Ovary (tissue), 9 donors: ENCODE results near the gene ZFP91. TPM values are rescaled to one million over a fixed set of nuclear protein-coding genes. Genes with fewer than 3 reads are reported as not detected.

Experiments used
- DNase-seq, 5 donors: peaks; one replicate each; pipeline ENCODE4 v3.0.0-alpha.2; 2019 to 2020
- H3K27ac ChIP-seq, 2 donors: fragments of 200-600 bp; one replicate each; pipeline versions ENCODE4 v1.5.1 to v1.8.0; 2019 to 2022
- H3K27me3 ChIP-seq: fragments of 200-600 bp; one replicate; pipeline ENCODE4 v1.8.0; 2022
- H3K36me3 ChIP-seq: fragments of 200-600 bp; sonication (generic); one replicate; pipeline ENCODE4 v1.5.1; 2019
- H3K4me1 ChIP-seq: one replicate; pipeline ENCODE4 v1.8.1; 2013; ENCODE audit warnings: mild to moderate bottlenecking, moderate library complexity; ENCODE audit not compliant: insufficient read depth
- H3K4me3 ChIP-seq: fragments of 200-600 bp; sonication (generic); one replicate; pipeline ENCODE4 v1.5.1; 2017
- H3K9me3 ChIP-seq, 2 donors: fragments of 200-600 bp in 1 of 2; sonication (generic) in 1 of 2; one replicate each; pipeline versions ENCODE4 v1.5.1 to v1.8.1; 2013 to 2019; ENCODE audit warnings: mild to moderate bottlenecking in 1 of 2, moderate library complexity in 1 of 2
- CTCF ChIP-seq, 3 donors: fragments of 450-650 bp in 2 of 3; fragments of 200-600 bp in 1 of 3; IDR thresholded peaks; one replicate each; pipeline versions ENCODE4 v1.5.1 to v1.8.0; 2016 to 2022; ENCODE audit warnings: antibody characterized with exemption in 3 of 3, mild to moderate bottlenecking in 1 of 3
- EP300 ChIP-seq: sonication (generic); formaldehyde crosslinking; IDR thresholded peaks from one replicate; pipeline ENCODE4 v1.6.1; 2017; ENCODE audit warnings: antibody characterized with exemption
- POLR2A ChIP-seq: fragments of 450-650 bp; IDR thresholded peaks from one replicate; pipeline ENCODE4 v1.6.1; 2017; ENCODE audit warnings: antibody characterized with exemption, mild to moderate bottlenecking, moderate library complexity
- WGBS, 3 donors: extraction: QIAGEN DNeasy Blood & Tissue Kit in 1 of 3; methylation state at CpG; one replicate each; pipeline versions ENCODE4 v1.1.5 to v1.1.7; 2013 to 2017; 5-methylcytosine and 5-hydroxymethylcytosine counted together
- intact Hi-C, 4 donors: fragments of 100-400 bp; cut with DNase I; formaldehyde crosslinking; loops; one replicate each; pipeline versions ENCODE4 v1.11.0 to v1.15.1; 2022 to 2023
- polyA plus RNA-seq, 2 donors: library from polyadenylated mRNA; stranded (reverse); fragments of 200-250 nt in 1 of 2; fragments of 350-450 nt in 1 of 2; fragmentation: Illumina TruSeq in 1 of 2; extraction: RNeasy Lipid Tissue Mini Kit (QIAGEN cat#74804) in 1 of 2; gene quantifications; one replicate each; pipeline ENCODE4 v1.2.3, GENCODE V29; 2013 to 2014
- total RNA-seq, 7 donors: library from RNA; depleted of rRNA in 2 of 7; stranded (reverse); fragments of >200 nt in 2 of 7; fragmentation: NEBNext Ultra II Directional in 3 of 7; extraction: Animal tissue kit (Norgen Biotek cat#: 25700) in 3 of 7; gene quantifications; one replicate each; pipeline versions ENCODE4 v1.1.0 to v1.2.4, GENCODE V29; 2016 to 2023
- donor health status: DM: no; HTN: no; CAD: no; lungs with moderate emphysema.
- donor health status: DM: no; HTN: no; CAD: no.
- donor health status: Bipolar disorder and iron deficiency.
- donor health status: DM: yes; HTN: yes; CAD: no.
- donor health status: DM: no; HTN: no; CAD: no.
- donor health status: DM: yes; HTN: yes; CAD: no.

Gene ZFP91
- total and polyA plus RNA-seq, 9 donors, result 19.7 to 55.6 (median 39.5) TPM

GRCh38 chr11:58591659-58592058, 12.8 kb downstream of the ZFP91 start:
- no peaks in the 10 kb centered on the region for H3K36me3 ChIP-seq
- DNase-seq, result no peak
- no peak overlapping the region for H3K4me3 ChIP-seq
- no peaks in the 10 kb centered on the region for H3K4me1 ChIP-seq
- H3K27ac ChIP-seq, result no peak overlapping the region
- WGBS, 3 donors, result 96 to 97% (median 97%) methylated on average over 3 of the region's 3 CpGs
- H3K27me3 ChIP-seq, result no peaks in the 10 kb centered on the region
- intact Hi-C loops, result no loop called here
- TF ChIP-seq CTCF (IDR thresholded peaks at IDR 0.05) (no peak), EP300 (no peak), POLR2A (no peak)
- H3K9me3 ChIP-seq, result no peaks in the 10 kb centered on the region

DNA sequence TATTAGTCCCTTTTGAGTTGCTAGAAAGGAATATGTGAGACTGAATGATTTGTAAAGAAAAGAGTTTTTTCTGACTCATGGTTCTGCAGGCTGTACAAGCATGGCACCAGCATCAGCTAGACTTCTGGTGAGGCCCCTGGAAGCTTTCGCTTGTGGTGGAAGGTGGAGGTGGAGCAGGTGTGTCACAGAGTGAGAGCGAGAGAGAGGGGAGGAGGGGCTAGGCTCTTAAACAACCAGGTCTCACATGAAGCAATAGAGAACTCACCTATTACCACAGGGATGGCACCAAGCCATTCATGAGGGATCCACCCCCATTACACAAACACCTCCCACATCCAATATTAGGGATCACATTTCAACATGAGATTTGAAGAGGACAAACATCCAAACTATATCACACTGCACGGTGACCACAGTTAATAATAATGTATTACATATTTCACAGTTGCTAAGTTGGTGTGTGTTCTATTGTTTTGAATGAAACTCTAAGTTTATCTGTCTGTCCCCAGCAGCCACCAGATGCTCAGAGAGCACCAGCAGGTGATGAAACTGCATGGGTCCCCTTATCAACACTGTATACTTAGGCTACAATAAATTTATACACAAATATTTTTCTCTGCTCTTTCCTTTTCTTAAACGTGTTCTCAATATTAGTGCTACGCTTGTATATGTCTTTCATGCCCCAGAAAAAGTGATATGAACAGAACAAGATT, 14.1 kb downstream of the ZFP91 start:
- WGBS, 3 donors, result 76 to 81% (median 76%) methylated on average over 5 of the region's 5 CpGs
- H3K4me1 ChIP-seq, result no peaks in the 10 kb centered on the region
- no peaks in the 10 kb centered on the region for H3K9me3 ChIP-seq
- no peaks in the 10 kb centered on the region for H3K27me3 ChIP-seq
- H3K36me3 ChIP-seq, result no peaks in the 10 kb centered on the region
- TF ChIP-seq EP300 (no peak), POLR2A (no peak), CTCF (IDR thresholded peaks at IDR 0.05) (no peak)
- intact Hi-C loops, result no loop called here
- DNase-seq, result no peak
- no peak overlapping the region for H3K4me3 ChIP-seq
- H3K27ac ChIP-seq, result no peak overlapping the region

GRCh38 chr11:58594826-58595225, 16.0 kb downstream of the ZFP91 start:
- H3K27me3 ChIP-seq, result no peaks in the 10 kb centered on the region
- H3K9me3 ChIP-seq, result no peaks in the 10 kb centered on the region
- no peaks in the 10 kb centered on the region for H3K4me1 ChIP-seq
- no peak overlapping the region for H3K4me3 ChIP-seq
- intact Hi-C loops, result no loop called here
- H3K36me3 ChIP-seq, result no peaks in the 10 kb centered on the region
- WGBS, 3 donors, result 66 to 79% (median 76%) methylated on average over 4 of the region's 4 CpGs
- TF ChIP-seq CTCF (IDR thresholded peaks at IDR 0.05) (no peak), EP300 (no peak), POLR2A (no peak)
- H3K27ac ChIP-seq, result no peak overlapping the region
- no peak for DNase-seq

GRCh38 chr11:58596621-58597020, 17.8 kb downstream of the ZFP91 start:
- intact Hi-C loops, result no loop called here
- H3K4me3 ChIP-seq, result no peak overlapping the region
- DNase-seq, result no peak

DNA sequence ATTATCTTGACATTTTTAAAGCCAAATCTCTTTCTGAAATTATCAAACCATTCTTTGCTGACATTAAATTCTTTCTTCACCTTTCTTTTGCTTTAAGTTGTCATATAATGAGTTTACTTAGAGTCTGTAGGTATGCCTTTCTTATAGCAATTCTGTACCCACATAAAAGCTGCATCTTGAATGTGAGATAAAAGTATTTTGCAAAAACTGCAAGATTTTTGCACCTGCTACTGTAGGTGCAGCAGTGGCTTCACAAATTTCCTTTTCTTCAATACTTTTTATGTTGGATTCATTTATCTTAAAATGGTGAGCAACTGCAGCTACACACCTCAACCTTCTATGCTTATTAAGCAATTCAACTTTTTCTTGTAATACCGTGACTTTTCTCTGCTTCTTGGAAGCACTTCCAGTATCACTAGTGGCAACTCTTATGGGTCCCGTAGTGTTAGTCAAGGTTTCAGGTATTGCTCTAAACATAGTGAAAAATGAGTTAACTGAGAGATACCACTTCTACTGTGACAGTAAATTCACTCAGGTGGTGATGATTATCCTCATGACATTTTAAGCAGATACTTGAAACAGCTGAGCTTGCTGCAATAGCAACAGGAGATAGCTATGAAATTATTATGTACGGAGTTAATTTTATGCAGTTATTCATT, 18.8 kb downstream of the ZFP91 start:
- Histone ChIP-seq H3K27me3 (no peaks in the 10 kb centered on the region), H3K27ac (no peak overlapping the region), H3K4me1 (no peaks in the 10 kb centered on the region), H3K36me3 (no peaks in the 10 kb centered on the region), H3K9me3 (no peaks in the 10 kb centered on the region), H3K4me3 (no peak overlapping the region)
- no peak for TF ChIP-seq POLR2A
- no peak for TF ChIP-seq CTCF (IDR thresholded peaks at IDR 0.05)
- no peak for TF ChIP-seq EP300
- 73 to 79% (median 78%) methylated on average over 3 of the region's 3 CpGs for WGBS, 3 donors
- no peak for DNase-seq
- intact Hi-C loops, result no loop called here

More at GRCh38 chr11:58596621-58597020, 17.8 kb downstream of the ZFP91 start:
- no peak overlapping the region for H3K27ac ChIP-seq
- WGBS, 3 donors, result 80 to 84% (median 82%) methylated on average over 3 of the region's 3 CpGs
- H3K27me3 ChIP-seq, result no peaks in the 10 kb centered on the region
- H3K9me3 ChIP-seq, result no peaks in the 10 kb centered on the region
- H3K36me3 ChIP-seq, result no peaks in the 10 kb centered on the region
- no peaks in the 10 kb centered on the region for H3K4me1 ChIP-seq
- TF ChIP-seq POLR2A (no peak), EP300 (no peak)
